Renal pelvis (tissue), 4 donors: ENCODE measurements around the gene PACSIN3. TPM values are rescaled to one million over a fixed set of nuclear protein-coding genes. Genes with fewer than 3 reads are reported as not detected.

Experiments used
- DNase-seq: peaks from one replicate; pipeline ENCODE4 v3.0.0-alpha.2; 2013
- polyA plus RNA-seq, 3 donors: library from polyadenylated mRNA; unstranded; fragments of 120-200 nt; gene quantifications; one replicate each; pipeline ENCODE4 v1.2.1, GENCODE V29; 2013; ENCODE audit not compliant: insufficient read length in 3 of 3

PACSIN3 gene
- polyA plus RNA-seq, 3 donors = 36.9 to 44.9 (median 44.6) TPM

- no peak for DNase-seq
These were observed 7.9 kb downstream of the PACSIN3 start for GRCh38 chr11:47178316-47178715.

DNA sequence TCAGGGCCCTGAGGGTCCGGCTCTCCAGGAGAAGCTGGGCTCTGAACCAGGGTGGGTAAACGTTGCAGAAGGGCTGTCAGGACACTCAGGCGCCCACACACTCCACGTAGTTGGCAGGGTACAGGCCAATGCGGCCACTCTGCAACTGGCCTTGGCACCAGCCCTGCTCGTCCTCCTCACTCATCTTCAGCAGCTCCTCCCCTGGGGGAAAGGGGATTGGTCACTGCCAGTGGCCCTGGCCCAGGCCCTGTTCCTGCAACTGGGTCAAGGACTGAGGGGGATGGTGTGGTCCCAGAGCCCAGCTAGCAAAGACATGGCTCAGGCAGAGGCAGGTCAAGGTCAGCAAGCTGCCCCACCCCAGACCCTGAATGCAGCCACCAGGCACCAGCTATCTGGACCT is 8.4 kb downstream of the PACSIN3 start:
- no peak for DNase-seq

DNA sequence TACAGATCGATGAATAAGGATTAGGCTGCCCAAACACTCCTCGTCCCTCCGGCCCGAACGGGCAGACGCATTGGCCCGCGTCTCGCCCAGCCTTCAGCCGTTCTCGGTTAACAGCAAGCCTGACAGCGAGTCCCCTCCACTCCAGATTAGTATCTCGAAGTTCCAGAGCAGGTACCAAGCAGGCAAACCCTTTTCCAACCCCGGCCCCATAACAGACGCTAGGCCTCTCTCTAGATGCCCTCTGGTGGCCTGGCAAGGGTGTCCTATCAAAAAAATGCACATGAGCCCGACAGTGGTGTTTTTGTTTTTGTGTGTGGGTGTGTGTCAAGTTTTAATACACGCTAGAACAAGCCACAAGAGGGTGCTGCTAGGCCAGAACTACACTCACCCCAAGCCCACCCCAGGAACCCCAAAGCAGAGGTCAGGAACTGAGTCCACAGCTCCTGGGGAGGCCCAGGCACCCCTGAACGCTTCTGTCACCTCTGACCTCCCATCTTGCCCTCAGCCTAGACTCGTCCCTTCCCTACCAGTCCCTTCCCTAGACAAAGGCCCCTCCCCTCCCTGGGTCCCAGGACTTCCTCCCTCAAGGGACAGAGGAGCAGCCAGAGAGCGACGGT is 8.9 kb downstream of the PACSIN3 start:
- DNase-seq = peak; percentile 79

GRCh38 chr11:47176328-47177228 is 9.7 kb downstream of the PACSIN3 start, which contains the start of gene ARFGAP2:
Gene ARFGAP2, minus strand, starts transcription at chr11:47176879. Its CDS starts 26 bp downstream, at chr11:47176853.
- DNase-seq = peak; percentile 97

GRCh38 chr11:47175746-47176327 is 10.4 kb downstream of the PACSIN3 start:
- no peak for DNase-seq

DNA sequence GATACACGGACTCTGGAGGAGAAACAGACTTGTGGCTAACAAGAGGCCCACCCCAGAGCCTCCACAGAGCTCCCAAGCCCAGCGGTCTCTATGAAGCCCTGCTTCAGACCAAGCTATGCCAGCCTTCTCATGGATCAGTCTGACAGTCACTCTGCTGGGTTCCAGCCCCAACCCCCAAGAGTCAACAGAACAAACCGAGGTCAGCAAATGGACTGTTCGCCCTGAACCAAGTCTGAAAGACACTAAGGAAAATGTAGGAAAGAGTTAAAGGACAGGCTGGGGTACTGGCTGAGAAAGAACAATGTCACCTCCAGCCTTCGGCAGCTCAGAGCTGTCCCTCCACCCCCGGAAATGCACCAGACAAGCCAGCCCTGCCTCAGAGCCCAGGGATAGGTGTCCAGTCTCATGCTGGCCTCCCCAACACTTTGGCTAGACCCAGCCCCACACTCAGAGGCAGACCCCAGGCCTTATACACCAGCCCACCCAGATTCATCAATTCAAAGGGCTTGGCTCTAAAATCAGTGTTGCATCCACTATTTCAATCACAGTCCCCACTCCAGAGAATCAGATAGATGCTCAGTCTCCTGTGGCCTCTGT is 13.4 kb downstream of the PACSIN3 start:
- DNase-seq = no peak

DNA sequence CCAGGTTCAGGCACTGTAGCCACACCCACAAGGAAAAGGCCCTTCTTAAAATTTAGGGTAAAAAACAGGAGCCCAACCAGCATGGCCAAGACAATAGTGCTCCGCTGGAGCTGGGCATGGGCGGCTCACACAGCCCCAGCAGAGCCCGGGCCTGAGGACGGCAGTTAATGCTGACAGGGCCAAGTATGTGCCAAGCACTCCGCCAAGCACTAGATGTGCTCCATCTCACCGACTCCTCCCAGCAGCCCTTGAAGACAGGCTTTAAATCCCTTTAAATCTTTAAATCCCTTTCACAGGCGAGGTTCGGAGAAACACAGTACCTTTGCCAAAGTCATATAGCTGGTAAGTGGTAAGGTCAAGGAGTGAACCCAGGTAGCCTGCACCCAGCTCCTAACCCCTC is 14.4 kb downstream of the PACSIN3 start:
- DNase-seq = no peak

DNA sequence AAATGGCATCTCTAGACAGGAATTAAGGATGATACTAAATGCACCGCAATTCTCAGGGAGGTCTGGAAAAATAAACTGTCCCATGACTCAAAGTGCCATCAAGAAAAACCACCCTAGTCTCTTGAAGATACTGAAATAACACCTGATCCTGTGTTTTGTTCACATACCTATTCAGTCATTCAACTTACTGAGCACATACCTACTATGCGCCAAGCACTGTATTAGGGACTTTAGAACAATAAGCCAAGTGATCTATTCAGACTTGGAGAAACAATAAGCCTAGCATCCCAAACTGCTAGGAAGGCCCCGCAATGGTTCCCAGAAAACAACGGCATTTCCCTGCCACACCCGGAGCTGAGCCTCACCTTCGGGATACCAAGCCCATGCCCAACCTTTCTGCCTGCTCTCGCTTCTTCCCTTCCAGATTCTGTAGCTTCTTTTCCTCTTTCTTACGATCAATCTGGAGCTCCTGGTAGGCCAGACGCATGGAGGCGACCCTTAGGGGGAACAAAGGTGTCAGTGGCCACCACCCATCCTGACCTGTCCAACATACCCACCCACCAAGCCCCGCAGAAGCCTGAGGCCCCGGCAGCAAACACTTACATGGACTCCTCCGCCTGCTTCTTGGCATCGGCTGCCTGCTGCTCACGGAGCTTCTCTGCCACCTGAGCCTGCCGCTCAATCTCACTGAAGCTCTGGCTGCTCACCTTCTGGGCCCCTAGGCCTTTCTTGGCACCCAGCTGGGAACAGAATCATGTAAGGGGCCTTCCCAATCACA is 15.0 kb downstream of the PACSIN3 start:
- DNase-seq = no peak

GRCh38 chr11:47166368-47166767 is 19.9 kb downstream of the PACSIN3 start:
- no peak for DNase-seq

DNA sequence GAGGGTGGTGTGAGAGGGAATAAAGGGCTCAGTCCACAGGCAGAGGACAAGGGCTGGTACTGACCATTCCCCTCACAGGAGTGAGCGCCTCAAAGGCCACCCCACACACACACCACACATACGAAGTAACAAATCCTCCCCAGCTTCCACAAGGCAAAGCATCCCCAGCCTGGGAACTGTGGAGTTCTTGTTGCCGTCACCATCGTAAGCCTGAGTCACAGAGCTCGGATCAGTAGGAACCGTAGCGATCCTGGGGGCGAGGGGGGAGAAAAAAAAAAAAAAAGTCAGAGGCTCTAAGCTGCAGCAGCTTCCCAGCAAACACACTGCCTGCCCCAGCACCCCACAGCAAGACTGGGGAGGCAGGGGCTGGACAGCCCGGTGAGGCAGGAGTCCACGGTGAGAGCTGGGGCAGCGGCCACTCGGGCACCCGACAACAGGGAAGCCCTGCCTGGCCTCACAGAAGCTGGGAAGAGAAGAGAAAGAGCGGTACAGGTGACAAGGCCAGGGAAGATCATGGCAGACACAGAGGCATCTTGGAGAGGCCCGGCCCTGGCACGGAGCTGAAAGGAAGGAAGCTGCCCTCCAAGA is 20.9 kb downstream of the PACSIN3 start:
- DNase-seq = no peak

GRCh38 chr11:47164321-47164720 is 21.9 kb downstream of the PACSIN3 start:
- no peak for DNase-seq

DNA sequence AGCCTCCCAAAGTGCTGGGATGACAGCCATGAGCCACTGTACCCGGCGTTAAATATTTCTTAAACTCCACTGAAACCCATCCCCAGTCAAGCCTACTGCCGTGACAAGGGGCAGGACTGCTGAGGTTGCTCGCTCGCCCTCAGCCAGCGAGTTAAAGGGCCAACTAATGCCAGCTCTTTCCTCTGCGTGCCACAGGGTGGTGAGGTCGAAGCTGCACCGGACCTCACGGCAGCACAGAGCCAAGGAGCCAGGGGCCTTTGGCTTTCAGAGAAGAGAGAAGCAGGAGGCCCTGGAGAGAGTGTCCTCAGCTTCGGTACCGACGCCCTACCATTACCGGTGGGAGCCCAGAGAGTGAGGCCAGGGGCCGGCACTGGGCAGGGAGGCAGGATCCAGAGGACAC is 22.3 kb downstream of the PACSIN3 start:
- no peak for DNase-seq

GRCh38 chr11:47163193-47163592 is 23.0 kb downstream of the PACSIN3 start:
- no peak for DNase-seq

DNA sequence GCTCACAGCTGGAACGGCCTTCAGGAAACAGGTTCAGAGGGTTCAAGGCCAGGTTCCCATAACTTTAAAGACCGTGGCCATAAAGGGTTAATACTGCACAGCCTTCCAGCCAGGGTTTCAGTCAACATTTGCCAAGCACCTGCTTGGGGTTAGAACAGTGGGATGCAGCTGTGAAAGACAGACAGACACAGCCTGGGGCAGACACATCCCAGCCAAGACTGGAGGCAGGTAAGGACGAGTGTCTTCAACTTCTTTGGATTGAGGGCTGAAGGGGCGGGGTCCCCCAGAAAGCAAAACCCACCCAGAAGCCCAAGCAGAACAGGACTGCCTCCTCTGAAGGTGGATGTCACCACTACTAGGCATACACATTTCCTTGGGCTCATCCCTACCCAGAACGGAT is 23.8 kb downstream of the PACSIN3 start:
- no peak for DNase-seq

- no peak for DNase-seq
These were observed 24.3 kb downstream of the PACSIN3 start for GRCh38 chr11:47161890-47162289.

DNA sequence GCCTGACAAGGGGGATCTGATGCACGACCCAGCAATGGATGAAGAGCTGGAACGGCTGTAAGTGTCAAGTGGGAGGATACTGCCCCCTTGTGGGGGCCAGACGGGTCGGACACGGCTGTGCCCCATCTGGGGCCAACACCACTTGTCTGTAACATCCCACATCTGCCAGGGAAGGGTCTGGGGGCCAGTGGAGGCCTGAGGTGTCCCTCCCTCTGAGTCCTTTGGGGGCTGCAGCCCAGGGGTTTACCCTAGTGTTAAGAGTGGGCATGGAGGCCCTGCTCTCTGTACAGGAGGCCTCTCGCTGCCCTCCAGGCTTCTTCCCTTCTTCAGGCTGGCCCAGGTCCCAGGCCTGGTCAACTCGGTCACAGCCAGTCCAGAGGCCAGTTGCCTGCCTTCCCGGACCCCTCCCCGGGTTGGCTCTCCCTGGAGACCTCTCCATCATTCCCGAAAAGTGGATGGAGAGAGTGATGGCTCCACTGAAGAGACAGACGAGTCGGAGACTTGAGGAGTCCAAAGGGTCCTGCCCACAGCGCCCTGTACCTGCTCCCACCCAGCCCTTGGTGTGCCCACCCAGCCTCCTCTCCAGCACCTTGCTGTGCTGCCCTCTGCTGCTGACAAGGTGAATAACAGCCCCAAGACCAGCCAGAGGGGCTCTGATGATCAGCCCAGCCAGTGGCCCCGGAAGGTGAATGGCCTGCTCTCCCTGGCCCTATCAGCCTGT is 24.9 kb downstream of the PACSIN3 start:
- DNase-seq = no peak

- no peak for DNase-seq
These were observed 25.5 kb downstream of the PACSIN3 start for GRCh38 chr11:47160753-47161133.

DNA sequence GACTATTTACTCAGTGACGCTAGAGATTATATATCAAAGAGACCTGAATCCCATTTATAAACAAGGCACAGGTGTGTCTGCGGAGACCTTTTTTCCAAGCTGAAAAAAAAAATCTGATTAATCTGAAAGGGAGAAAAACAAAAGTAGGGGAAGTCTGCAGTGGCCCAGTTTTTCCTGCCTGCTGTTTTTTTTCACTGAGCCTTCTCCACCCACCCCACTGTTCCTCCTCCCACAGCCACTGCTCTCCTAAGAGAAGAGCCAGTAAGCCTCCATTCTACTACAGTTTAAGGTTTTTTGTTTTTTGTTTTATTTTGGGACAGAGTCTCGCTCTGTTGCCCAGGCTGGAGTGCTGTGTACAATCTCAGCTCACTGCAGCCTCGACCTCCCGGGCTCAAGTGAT is 28.0 kb downstream of the PACSIN3 start:
- no peak for DNase-seq

GRCh38 chr11:47157805-47158204 is 28.4 kb downstream of the PACSIN3 start:
- no peak for DNase-seq

- DNase-seq = no peak
These were observed 29.3 kb downstream of the PACSIN3 start for GRCh38 chr11:47156951-47157350.

GRCh38 chr11:47156333-47156732 is 29.9 kb downstream of the PACSIN3 start:
- DNase-seq = no peak
